ENCODE data around the gene RPS10. TPM values are rescaled to one million over a fixed set of nuclear protein-coding genes. Genes with fewer than 3 reads are reported as not detected.
A peak's percentile ranks its signal among the peaks of the same experiment; 100 is the strongest.

RPS10 gene
- total RNA-seq = 1,000 to 10,000 TPM; 2,556 to 7,534 (median 4,475) TPM
- polyA plus RNA-seq = 1,000 to 10,000 TPM; 2,796 to 4,045 (median 3,510) TPM

DNA sequence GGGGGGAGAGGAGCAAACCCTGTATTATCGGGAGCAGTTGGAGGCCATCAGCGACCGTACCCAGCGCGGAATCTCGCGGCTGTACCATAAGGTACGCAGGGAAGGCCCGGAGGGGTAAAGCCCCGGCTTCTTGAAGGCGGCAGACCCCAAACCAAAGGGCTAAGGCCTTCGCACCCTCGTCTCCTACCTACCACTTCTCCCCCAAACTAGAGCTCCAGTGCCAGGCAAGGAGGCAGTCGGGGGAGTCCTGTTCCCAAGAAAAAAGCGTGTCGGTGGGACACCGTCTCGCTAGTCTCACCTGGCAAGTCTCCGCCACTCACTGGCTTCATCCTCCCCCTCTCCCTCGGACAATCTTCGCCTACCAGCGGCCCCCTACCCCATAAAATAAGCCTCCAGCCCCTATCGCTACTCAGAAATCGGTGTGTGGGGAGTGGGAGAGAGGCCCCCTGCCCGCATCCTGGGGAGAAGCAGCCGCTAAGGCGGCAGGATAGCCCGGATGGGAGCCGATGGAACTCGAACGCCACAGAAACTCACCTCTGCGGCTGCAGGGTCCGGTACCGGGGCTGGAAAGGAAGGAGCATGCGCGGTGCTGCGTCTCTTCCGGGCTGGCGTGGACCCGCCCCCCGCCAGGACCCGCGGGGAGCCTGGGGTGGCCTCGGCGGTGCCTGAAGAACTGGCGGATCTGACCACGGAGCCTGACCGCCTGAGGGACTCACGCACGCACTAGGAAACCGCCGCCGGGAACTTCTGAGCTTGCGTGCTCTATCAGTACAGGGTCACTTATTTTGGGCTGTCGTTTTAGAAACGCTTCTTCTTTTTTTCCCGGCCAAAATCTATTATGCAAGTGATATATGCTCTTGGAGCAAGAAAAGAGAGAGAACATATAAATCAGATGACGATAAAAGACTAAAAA, at the start of gene RPS10:
TSS of gene RPS10 (minus strand) at position 572 of the 913 bp plus-strand sequence. CDS start 848 bp downstream, outside the sequence.
- H3K9me3 ChIP-seq = no peaks in the 10 kb centered on the region
- TF ChIP-seq, protein P1, sequence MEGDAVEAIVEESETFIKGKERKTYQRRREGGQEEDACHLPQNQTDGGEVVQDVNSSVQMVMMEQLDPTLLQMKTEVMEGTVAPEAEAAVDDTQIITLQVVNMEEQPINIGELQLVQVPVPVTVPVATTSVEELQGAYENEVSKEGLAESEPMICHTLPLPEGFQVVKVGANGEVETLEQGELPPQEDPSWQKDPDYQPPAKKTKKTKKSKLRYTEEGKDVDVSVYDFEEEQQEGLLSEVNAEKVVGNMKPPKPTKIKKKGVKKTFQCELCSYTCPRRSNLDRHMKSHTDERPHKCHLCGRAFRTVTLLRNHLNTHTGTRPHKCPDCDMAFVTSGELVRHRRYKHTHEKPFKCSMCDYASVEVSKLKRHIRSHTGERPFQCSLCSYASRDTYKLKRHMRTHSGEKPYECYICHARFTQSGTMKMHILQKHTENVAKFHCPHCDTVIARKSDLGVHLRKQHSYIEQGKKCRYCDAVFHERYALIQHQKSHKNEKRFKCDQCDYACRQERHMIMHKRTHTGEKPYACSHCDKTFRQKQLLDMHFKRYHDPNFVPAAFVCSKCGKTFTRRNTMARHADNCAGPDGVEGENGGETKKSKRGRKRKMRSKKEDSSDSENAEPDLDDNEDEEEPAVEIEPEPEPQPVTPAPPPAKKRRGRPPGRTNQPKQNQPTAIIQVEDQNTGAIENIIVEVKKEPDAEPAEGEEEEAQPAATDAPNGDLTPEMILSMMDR (IDR thresholded peaks at IDR 0.05) = no peak
- peak in 1 of 4 donors; percentile 3 for TF ChIP-seq EP300 (IDR thresholded peaks at IDR 0.05)
- TF ChIP-seq POLR2AphosphoS5 (IDR thresholded peaks at IDR 0.05) = peak; percentile 86 to 97 (median 94)
- TF ChIP-seq POLR2A (IDR thresholded peaks at IDR 0.05) = peak; percentile 73 to 89
- DNase-seq = peak; percentile 97
- H3K4me3 ChIP-seq = peak within 1 kb of the TSS; percentile 56 to 81 (median 74)
- 1% methylated on average over 58 of the region's 58 CpGs for WGBS, 2 donors
- H3K27ac ChIP-seq = peak within 1 kb of the TSS; percentile 78 to 91 (median 86)
- peaks cover 13 to 41% (median 34%) of the 10 kb centered on the region in 4 donors for H3K36me3 ChIP-seq
- no peaks in the 10 kb centered on the region for H3K27me3 ChIP-seq
- intact Hi-C loops (cut with DNase I) = loop anchor here (5.0 kb wide), 2 partner anchors 33 to 182 kb away; partner anchors contain the start of gene NUDT3
- H3K4me1 ChIP-seq = peaks cover 0 to 16% (median 11%) of the 10 kb centered on the region in 4 donors

DNA sequence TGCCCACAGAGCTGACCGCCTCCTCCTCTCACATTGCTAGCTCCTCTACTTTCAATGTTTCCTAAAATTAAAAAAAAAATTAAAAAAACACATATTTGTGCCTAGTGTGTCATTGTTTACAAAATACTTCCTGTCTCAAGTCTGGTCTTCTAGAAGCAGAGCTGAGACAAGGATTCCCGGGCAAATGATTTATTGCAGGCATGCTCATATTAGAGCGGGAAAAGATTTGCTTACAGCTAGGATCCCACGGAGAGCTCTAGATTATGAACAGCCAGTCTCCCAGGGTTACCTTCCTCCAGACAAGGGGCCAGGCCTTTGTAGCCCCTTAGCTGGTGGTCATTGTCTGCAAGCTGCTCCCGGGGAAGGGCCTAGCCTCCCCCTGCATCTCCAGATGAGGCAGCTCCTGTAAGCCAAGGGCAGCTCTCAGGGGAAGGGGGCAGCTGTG, 49.4 kb upstream of the RPS10 start:
- TF ChIP-seq EP300 (IDR thresholded peaks at IDR 0.05) (no peak), POLR2A (IDR thresholded peaks at IDR 0.05) (no peak), POLR2AphosphoS5 (IDR thresholded peaks at IDR 0.05) (no peak)
- TF ChIP-seq, protein P1 (IDR thresholded peaks at IDR 0.05) = no peak
- intact Hi-C loops (cut with DNase I) = no loop called here
- 71 to 73% methylated on average over 5 of the region's 5 CpGs for WGBS, 2 donors
- no peak for DNase-seq
- Histone ChIP-seq H3K9me3 (no peaks in the 10 kb centered on the region), H3K27me3 (no peaks in the 10 kb centered on the region), H3K4me3 (no peak overlapping the region), H3K27ac (no peak overlapping the region), H3K4me1 (no peaks in the 10 kb centered on the region), H3K36me3 (no peaks in the 10 kb centered on the region)

DNA sequence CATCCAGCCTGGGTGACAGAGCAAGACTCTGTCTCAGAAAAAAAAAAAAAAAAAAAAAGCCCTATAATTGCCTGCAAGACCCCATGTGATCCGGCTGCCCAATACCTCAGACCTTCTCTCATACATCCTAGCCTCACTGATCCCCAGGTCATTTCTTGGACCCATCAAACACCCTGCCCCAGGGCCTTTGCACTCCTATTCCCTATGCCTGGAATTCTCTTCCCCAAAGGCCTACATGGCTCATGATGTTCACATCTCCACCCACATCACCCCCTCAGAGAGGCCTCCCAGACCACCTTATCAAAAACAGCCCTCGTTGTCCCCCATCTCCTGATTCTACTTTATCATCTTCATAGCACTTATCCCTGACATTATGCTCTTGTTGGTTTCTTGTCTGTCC, 48.9 kb upstream of the RPS10 start:
- Histone ChIP-seq H3K27me3 (no peaks in the 10 kb centered on the region), H3K4me1 (no peaks in the 10 kb centered on the region), H3K36me3 (no peaks in the 10 kb centered on the region), H3K27ac (no peak overlapping the region), H3K9me3 (no peaks in the 10 kb centered on the region), H3K4me3 (no peak overlapping the region)
- no peak for DNase-seq
- TF ChIP-seq POLR2AphosphoS5 (IDR thresholded peaks at IDR 0.05) (no peak), POLR2A (IDR thresholded peaks at IDR 0.05) (no peak), EP300 (IDR thresholded peaks at IDR 0.05) (no peak)
- TF ChIP-seq, protein P1 (IDR thresholded peaks at IDR 0.05) = no peak
- intact Hi-C loops (cut with DNase I) = no loop called here
- 86 to 89% methylated on average over 2 of the region's 2 CpGs for WGBS, 2 donors

DNA sequence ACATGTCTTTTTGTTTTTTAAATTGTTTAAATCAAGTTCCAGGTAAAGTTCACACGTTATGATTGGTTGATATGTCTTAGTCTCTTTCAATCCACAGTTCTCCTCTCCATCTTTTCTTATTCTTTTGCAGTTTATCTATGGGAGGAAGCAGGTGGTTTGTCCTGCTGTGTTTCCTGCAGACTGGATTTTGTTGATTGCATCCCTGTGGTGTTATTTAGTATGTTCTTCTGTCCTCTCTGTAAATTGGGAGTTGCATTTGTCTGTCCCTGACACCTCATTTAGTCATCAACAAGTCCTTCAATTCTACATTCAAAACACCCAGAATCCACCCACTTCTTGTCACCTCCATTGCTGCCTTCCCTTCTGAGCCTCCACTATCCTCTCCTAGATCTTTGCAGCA, 48.1 kb upstream of the RPS10 start:
- Histone ChIP-seq H3K9me3 (no peaks in the 10 kb centered on the region), H3K36me3 (no peaks in the 10 kb centered on the region), H3K4me3 (no peak overlapping the region), H3K27ac (no peak overlapping the region), H3K4me1 (no peaks in the 10 kb centered on the region), H3K27me3 (no peaks in the 10 kb centered on the region)
- TF ChIP-seq, protein P1 (IDR thresholded peaks at IDR 0.05) = no peak
- TF ChIP-seq POLR2AphosphoS5 (IDR thresholded peaks at IDR 0.05) (no peak), POLR2A (IDR thresholded peaks at IDR 0.05) (no peak), EP300 (IDR thresholded peaks at IDR 0.05) (no peak)
- DNase-seq = no peak
- 89 to 90% methylated on average over 1 of the region's 1 CpG for WGBS, 2 donors
- intact Hi-C loops (cut with DNase I) = no loop called here
